GM21717 (cell line): Measurements from ENCODE around the gene BTBD6.

Experiments
- ATAC-seq: cut with Tn5 transposase; IDR thresholded peaks from one replicate; pipeline ENCODE4 v1.9.1; 2021; ENCODE audit warnings: mild to moderate bottlenecking, moderate library complexity; ENCODE audit not compliant: unreplicated experiment

BTBD6 gene

DNA sequence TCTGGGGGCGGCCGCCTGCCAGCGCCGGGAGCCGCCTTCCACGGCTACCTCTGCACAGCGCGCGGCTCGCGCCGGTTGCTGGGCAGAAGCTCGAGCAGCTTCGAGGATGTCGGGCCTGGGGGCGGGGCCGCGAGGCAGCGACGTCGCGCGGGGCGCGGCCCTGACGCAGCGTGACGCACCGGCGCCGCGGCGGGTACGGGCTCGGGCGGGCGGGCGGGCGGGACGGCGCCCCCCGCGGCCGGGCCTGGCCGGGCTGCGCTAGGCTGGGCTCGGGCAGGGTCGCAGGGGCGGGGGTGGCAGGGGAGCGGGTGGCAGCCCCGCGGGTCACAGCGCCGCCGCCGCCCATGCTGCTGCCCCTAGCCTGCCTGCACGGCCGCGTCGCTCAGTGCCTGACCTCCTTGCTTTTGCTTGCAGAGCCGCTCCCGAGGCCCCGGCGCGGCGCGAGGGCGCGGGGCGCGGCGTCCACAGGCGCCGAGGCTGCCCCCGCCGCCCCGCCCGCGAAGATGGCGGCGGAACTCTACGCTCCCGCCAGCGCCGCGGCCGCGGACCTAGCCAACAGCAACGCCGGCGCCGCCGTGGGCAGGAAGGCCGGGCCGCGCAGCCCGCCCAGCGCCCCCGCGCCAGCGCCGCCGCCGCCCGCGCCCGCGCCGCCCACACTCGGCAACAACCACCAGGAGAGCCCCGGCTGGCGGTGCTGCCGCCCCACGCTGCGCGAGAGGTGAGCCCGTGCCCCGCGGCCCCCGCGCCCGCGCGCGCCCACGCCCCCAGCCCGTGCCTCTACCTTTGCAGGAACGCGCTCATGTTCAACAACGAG lies at the start of gene BTBD6:
TSS of gene BTBD6 (plus strand) at position 166 of the 814 bp plus-strand sequence. CDS start at position 345, 179 bp downstream.
- ATAC-seq: peak; percentile 77

GRCh38 chr14:105198588-105198987 lies 49.7 kb upstream of the BTBD6 start:
- no peak for ATAC-seq

DNA sequence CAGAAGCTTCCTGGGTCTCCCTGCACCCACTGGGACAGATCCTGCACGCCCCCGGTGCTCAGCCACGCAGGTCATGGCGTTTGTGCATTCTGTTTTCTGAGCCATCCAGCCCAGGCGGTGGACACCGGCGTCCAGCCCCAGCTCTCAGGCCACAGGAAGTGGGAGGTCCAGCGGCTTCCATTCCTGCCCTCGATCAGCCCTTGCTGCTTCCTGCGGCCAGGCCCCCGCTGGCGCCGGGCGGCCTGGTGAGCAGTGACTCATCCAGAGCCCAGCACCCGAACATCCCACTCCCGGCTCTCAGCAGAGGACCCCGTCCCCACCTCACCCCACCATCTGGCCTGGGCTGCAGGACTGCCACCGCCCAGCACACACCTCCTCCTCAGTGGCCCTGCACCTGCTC lies 49.2 kb upstream of the BTBD6 start:
- no peak for ATAC-seq

GRCh38 chr14:105200074-105200473 lies 48.3 kb upstream of the BTBD6 start:
- ATAC-seq: no peak

- no peak for ATAC-seq
Observed at GRCh38 chr14:105200641-105201040, 47.7 kb upstream of the BTBD6 start.

DNA sequence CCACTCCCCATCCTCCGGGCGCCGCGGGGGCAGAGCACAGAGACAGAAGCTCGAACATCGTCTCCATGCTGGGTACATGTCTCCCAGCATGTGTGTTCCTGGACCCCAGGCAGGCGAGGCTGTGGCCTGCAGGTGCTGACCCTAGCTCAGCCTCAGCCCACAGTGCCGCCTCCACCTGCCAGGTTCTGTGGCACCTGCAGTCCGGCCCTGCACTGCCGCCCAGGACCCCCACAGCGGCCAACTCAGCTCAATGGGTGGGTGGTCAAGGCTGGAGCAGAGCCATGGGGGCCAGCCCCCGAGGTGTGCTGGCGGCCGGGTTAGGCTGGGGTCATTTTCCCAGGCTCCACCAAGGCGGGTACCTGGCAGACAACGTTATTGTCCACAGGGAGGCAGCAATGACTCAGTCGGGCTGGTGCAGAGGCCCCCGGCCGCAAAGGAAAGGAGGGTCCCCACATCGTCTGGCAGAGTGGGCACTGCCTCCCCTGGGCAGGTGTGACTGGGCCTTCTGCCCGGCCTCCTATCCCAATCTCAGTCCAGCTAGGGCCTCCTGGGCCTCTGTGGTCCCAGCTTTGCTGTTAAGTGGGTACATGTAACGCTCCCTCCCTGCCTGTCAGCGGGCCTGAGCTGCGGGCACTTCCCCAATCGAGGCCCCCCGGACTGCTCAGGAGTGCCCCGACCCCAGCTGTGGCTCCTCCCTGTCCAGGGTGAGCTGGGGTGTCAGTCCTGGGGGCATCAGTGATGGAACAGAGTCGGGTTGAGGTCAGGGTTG lies 47.0 kb upstream of the BTBD6 start:
- no peak for ATAC-seq

GRCh38 chr14:105201925-105202513 lies 46.3 kb upstream of the BTBD6 start:
- ATAC-seq: no peak

DNA sequence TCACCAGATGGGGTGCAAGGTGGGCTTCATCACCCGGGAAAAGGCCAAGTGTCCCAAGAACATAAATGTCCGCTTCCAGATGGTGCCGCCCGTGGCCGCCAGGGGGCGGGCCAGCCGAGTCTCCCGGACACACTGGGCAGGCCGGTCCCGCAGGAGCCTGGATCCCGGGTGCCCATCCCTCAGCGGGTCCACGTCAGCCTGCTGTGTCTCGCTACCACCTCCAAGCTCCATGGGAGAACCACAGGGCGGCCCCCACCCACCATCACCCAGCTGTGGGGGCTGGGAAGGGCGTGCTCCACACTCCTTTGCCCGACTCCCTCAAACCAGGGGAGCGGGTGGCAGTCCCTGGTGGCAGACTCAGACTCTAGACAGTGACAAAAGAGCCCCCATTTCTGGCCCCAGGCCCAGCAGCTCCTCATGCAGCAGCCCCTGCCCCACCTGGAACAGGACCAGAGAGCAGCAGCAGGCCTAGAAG lies 45.2 kb upstream of the BTBD6 start:
- no peak for ATAC-seq

DNA sequence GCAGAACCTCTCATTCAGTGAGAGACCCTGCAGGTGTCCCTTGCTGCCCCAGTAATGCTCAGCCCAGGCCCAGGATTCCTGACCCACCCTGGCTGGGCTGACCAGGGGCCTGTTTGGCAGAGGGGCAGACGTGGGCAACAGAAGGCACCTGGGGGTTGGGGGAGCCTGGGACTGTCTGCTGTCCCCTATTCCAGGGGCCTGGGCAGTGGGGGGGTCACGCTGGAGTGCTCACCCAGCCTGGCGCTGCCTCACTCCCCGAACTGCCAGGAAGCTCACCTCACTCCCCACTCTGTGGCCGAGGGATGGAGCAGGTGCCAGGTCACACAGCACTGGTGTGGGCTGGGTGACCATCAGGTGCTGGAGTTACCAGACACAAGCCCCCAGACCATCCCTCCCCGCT lies 44.6 kb upstream of the BTBD6 start:
- no peak for ATAC-seq

- ATAC-seq: no peak
Observed at GRCh38 chr14:105204206-105204930, 44.0 kb upstream of the BTBD6 start.

DNA sequence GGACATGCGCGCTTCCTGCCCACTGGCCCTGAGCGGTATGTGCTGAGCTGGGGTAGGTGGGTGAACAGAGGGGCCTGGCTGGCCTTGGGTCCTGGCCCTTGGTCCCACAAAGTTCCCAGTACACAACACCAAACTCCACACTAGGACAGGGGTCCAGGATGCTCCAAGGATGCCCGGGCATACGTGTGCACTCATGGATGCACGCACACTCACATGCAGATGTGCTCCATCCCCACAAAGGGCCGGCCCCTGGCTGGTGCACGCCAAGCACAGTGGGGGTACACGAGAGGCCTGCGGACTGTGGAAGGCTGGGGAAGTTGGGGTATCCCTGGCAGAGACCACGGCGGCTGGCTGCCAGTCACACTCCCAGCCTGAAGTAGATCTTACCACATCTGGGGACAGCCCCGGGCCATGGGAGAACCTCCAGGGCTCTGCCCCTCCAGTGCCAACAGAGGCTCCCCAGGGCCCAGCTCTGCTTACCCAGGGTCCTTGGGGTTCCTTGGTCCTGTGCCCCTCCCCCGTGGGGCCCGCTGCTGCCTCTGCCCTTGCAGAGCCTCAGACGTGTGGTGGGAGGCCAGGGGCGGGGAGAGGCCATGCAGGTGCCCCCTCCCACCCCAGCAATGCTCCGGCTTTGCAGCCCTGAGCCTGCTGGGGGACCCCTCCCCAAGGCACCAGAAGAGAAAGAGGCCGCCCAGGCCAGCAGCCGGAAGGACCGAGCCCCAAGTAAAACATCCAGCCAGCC lies 43.2 kb upstream of the BTBD6 start:
- no peak for ATAC-seq

DNA sequence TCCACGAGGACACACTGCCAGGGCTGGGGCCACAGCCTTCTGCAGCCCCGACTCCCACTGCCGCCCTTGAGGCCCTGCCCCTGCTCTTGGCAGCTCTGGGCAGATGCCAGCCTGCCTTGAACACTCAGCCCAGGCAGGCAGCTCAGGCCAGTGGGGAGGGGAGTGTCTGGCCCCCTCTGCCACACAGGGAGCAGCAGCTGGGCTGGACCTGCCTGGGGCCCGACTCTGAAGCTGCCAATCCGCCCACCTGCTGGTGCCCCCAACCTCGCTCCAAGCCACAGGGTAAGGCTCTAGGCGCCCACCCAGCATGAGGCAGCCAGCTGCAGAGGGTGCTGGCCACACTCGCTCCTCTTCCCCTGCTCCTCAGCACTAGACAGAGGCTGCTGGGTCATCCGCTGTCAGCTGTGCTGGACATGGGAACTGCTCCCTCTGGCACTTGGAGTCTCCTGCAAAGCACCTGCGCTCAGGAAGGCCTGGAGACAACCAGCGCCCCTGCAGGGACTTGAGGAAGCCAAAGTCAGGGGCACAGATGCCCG lies 42.6 kb upstream of the BTBD6 start:
- no peak for ATAC-seq

- no peak for ATAC-seq
Observed at GRCh38 chr14:105206873-105207272, 41.5 kb upstream of the BTBD6 start.

DNA sequence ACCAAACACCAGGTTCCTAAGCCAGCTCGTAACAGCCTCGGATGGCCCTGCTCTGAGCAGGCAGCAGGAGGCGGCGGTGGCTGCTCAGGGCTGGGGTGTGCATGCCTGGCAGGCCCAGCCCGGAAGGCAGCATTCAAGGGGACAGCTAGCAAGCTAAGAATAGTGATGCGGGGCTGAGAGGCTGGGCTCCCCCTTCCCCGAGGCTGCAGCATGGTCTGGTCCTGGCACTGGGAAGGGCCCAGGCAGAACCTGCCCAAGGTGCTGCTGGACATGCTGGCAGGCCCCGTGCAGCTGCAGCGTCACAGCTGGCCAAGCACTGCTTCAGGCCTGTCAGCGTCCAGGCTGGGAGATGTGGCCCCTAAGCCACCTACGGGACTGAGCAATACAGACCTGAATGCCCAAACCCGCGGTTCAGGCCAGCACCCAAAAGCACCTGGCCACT lies 40.9 kb upstream of the BTBD6 start:
- no peak for ATAC-seq

DNA sequence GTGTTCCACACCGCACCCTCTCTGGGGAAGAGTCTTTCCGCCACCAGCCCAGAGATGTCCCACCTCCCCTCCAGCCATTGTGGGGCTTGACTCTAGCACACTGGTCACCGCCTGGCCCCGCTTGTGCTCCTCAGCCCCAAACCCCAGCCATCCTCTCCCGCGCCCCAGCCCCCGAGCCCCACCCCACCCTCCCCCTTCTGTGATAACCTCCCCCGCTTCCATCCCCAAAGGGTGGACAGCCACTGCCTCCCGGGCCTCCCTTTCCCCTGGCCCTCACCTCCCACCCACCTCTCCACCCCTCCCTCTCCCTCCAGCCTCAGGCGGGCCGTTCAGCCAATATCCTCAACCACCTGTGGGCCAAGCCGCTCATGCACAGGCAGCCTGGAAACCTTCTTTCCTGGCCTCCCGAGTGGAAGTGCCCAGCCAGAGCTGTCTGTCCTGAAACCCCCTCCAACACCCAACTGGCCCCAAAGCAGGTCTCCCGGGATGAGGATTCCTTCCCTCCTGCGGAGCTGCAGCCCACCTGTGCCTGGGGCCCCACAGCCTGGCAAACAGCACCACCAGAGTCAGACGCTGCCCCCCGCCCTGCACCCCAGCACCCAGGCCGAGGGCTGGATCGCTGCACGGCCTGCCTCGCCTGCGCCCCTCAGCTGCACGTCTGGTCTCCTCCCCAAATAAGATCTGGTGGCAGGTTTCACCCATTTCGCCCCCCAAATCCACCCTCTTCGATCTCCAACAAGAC lies 40.2 kb upstream of the BTBD6 start:
- no peak for ATAC-seq

- no peak for ATAC-seq
Observed at GRCh38 chr14:105208738-105209075, 39.6 kb upstream of the BTBD6 start.

DNA sequence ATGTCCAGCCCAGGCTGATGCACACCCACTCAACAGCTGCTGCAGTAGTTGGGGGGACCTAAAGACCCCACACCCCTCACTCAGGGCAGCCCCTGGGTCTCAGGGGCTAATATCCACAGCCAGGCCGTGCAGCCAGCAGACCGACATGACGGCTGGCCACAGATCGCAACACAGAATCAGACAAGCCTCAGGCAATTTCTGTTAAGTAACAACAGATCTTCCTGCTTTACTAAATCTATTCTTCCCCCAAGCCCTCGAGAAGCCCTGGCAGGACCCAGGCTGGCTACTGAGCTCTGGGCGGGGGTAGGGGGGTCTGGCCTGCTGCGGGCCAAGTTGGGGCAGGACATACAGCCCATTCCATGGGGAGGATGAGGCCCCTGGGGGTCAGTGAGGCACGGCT lies 39.2 kb upstream of the BTBD6 start:
- ATAC-seq: no peak

DNA sequence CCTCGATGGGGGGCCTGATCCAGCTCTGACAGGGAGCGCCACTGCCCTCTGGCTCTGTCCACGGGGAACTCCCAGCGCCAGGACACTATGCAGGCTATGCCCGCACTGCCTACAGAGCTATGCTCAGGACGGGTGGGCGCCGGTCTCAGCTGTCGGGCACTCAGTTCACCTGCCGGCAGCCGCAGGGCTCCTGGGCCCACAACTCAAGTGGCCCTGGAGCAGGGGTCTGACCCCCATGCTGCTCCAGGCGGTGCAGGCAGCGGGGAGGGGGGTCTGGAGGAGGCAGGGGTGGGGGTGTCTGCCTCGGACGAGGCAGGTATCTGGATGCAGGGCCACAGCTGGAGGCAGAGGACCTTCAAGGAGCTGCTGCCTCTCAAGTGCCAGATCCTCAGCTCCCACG lies 38.7 kb upstream of the BTBD6 start:
- no peak for ATAC-seq

DNA sequence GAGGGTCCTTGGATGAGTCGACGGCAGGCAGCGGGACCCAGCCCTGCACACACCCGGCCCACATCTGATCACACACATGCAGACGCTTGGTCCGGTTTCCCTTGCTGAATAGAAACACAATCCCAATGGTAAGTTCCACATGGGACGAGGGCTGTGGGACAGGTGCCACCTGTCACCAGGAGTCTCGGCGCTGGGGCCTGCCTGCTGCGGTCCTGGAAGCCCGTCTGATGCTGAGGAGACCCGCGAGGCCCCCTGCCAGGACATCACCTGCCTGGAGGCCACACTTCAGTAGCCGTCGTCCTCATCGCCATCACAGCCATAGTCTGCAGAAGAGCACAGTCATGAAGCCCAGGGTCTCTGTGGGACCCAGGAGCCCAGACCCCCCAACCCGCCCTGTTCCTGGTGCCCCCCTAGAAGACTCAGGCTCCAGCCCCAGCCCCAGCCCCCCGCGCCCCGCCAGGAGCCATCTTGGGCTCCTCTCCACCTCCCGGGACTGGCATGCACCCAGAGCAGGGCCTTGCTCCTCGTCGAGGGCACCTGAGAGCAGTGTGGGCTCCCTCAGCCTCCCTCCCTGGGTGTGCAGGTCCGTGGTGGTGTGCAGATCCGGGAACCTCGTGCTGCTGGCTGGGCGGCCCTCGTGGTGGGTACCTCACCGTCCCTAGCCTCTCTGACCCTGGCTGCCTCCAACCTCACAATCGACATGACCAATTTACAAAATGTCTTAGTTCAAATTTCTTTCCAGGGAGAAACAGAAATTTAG lies 37.9 kb upstream of the BTBD6 start:
- no peak for ATAC-seq
